Esophagus (tissue), 2 donors: Measurements from ENCODE around the gene TLN1. TPM values are rescaled to one million over a fixed set of nuclear protein-coding genes. Genes with fewer than 3 reads are reported as not detected.

ENCODE experiments used
- H3K27ac ChIP-seq, 2 donors: one replicate each; pipeline ENCODE4 v1.5.1; 2013; ENCODE audit warnings: low read depth in 2 of 2, mild to moderate bottlenecking in 2 of 2, inconsistent platforms in 1 of 2, low read length in 1 of 2, moderate library complexity in 1 of 2
- H3K27me3 ChIP-seq, 2 donors: one replicate each; pipeline ENCODE4 v1.6.1; 2013; ENCODE audit warnings: low read length in 2 of 2, control low read depth in 1 of 2, mild to moderate bottlenecking in 1 of 2; ENCODE audit not compliant: insufficient read depth in 2 of 2, control insufficient read depth in 1 of 2
- H3K36me3 ChIP-seq, 2 donors: one replicate each; pipeline ENCODE4 v1.6.1; 2013; ENCODE audit warnings: low read length in 1 of 2; ENCODE audit not compliant: control insufficient read depth in 2 of 2, insufficient read depth in 2 of 2
- H3K4me1 ChIP-seq, 2 donors: one replicate each; pipeline ENCODE4 v1.6.1; 2013; ENCODE audit warnings: low read length in 1 of 2; ENCODE audit not compliant: control insufficient read depth in 2 of 2, insufficient read depth in 2 of 2
- H3K4me3 ChIP-seq, 2 donors: one replicate each; pipeline ENCODE4 v1.5.1; 2013; ENCODE audit warnings: low read length in 2 of 2, mild to moderate bottlenecking in 2 of 2, low read depth in 1 of 2, moderate library complexity in 1 of 2
- H3K9me3 ChIP-seq, 2 donors: one replicate each; pipeline ENCODE4 v1.6.1; 2013; ENCODE audit warnings: mild to moderate bottlenecking in 2 of 2, low read depth in 1 of 2, low read length in 1 of 2, moderate library complexity in 1 of 2; ENCODE audit not compliant: control insufficient read depth in 2 of 2, insufficient read depth in 1 of 2
- WGBS, 2 donors: extraction: QIAGEN DNeasy Blood & Tissue Kit; methylation state at CpG; one replicate each; pipeline ENCODE4 v1.1.7; 2013; 5-methylcytosine and 5-hydroxymethylcytosine counted together
- polyA plus RNA-seq, 2 donors: library from polyadenylated mRNA; stranded (reverse); fragments of 200-250 nt; gene quantifications; one replicate each; pipeline ENCODE4 v1.2.3, GENCODE V29; 2013
- donor health status: healthy with polysubstance abuse.
- donor health status: Bipolar disorder and iron deficiency.

TLN1 gene
- polyA plus RNA-seq, 2 donors, result 53.2 to 89.5 TPM

- peaks cover 33 to 65% of the 10 kb centered on the region in 2 donors for H3K36me3 ChIP-seq
- H3K27me3 ChIP-seq, result no peaks in the 10 kb centered on the region
- 91 to 96% methylated on average over 3 of the region's 3 CpGs for WGBS, 2 donors
- no peaks in the 10 kb centered on the region for H3K4me1 ChIP-seq
- no peaks in the 10 kb centered on the region for H3K9me3 ChIP-seq
- no peak overlapping the region for H3K4me3 ChIP-seq
- no peak overlapping the region for H3K27ac ChIP-seq
Measured at GRCh38 chr9:35713578-35713977, 18.4 kb downstream of the TLN1 start.

GRCh38 chr9:35712762-35713400 lies 19.1 kb downstream of the TLN1 start:
- H3K27ac ChIP-seq, result no peak overlapping the region
- H3K4me3 ChIP-seq, result no peak overlapping the region
- peaks cover 33 to 63% of the 10 kb centered on the region in 2 donors for H3K36me3 ChIP-seq
- H3K9me3 ChIP-seq, result no peaks in the 10 kb centered on the region
- 77 to 79% methylated on average over 11 of the region's 11 CpGs for WGBS, 2 donors
- no peaks in the 10 kb centered on the region for H3K27me3 ChIP-seq
- no peaks in the 10 kb centered on the region for H3K4me1 ChIP-seq

GRCh38 chr9:35711501-35712428 lies 20.2 kb downstream of the TLN1 start:
- Histone ChIP-seq H3K4me1 (no peaks in the 10 kb centered on the region), H3K27me3 (no peaks in the 10 kb centered on the region), H3K9me3 (no peaks in the 10 kb centered on the region), H3K27ac (no peak overlapping the region), H3K4me3 (no peak overlapping the region), H3K36me3 (peaks cover 29 to 63% of the 10 kb centered on the region in 2 donors)
- WGBS, 2 donors, result 79 to 84% methylated on average over 21 of the region's 21 CpGs

GRCh38 chr9:35710818-35711500 lies 21.0 kb downstream of the TLN1 start:
- Histone ChIP-seq H3K27me3 (no peaks in the 10 kb centered on the region), H3K9me3 (no peaks in the 10 kb centered on the region), H3K27ac (peak overlapping the region in 1 of 2 donors; percentile 18), H3K36me3 (peaks cover 36 to 67% of the 10 kb centered on the region in 2 donors), H3K4me3 (no peak overlapping the region), H3K4me1 (no peaks in the 10 kb centered on the region)
- WGBS, 2 donors, result 78 to 86% methylated on average over 7 of the region's 7 CpGs

GRCh38 chr9:35708146-35708545 lies 23.8 kb downstream of the TLN1 start:
- no peaks in the 10 kb centered on the region for H3K9me3 ChIP-seq
- no peaks in the 10 kb centered on the region for H3K27me3 ChIP-seq
- H3K36me3 ChIP-seq, result peaks cover 57 to 75% of the 10 kb centered on the region in 2 donors
- H3K4me1 ChIP-seq, result no peaks in the 10 kb centered on the region
- no peak overlapping the region for H3K27ac ChIP-seq
- WGBS, 2 donors, result 93 to 96% methylated on average over 4 of the region's 4 CpGs
- H3K4me3 ChIP-seq, result no peak overlapping the region

GRCh38 chr9:35706951-35707350 lies 25.0 kb downstream of the TLN1 start:
- WGBS, 2 donors, result 87 to 90% methylated on average over 10 of the region's 10 CpGs

GRCh38 chr9:35705836-35706430 lies 26.1 kb downstream of the TLN1 start:
- H3K27ac ChIP-seq, result no peak overlapping the region
- no peak overlapping the region for H3K4me3 ChIP-seq
- WGBS, 2 donors, result 92 to 93% methylated on average over 7 of the region's 7 CpGs
- H3K27me3 ChIP-seq, result no peaks in the 10 kb centered on the region
- peaks cover 53 to 70% of the 10 kb centered on the region in 2 donors for H3K36me3 ChIP-seq
- no peaks in the 10 kb centered on the region for H3K9me3 ChIP-seq
- H3K4me1 ChIP-seq, result no peaks in the 10 kb centered on the region

More at GRCh38 chr9:35706951-35707350, 25.0 kb downstream of the TLN1 start:
- Histone ChIP-seq H3K27me3 (no peaks in the 10 kb centered on the region), H3K4me1 (no peaks in the 10 kb centered on the region), H3K4me3 (no peak overlapping the region), H3K27ac (no peak overlapping the region), H3K36me3 (peaks cover 59 to 75% of the 10 kb centered on the region in 2 donors), H3K9me3 (no peaks in the 10 kb centered on the region)

GRCh38 chr9:35705372-35705771 lies 26.6 kb downstream of the TLN1 start:
- H3K27ac ChIP-seq, result no peak overlapping the region
- peaks cover 50 to 67% of the 10 kb centered on the region in 2 donors for H3K36me3 ChIP-seq
- H3K9me3 ChIP-seq, result no peaks in the 10 kb centered on the region
- H3K27me3 ChIP-seq, result no peaks in the 10 kb centered on the region
- H3K4me1 ChIP-seq, result no peaks in the 10 kb centered on the region
- H3K4me3 ChIP-seq, result no peak overlapping the region
- WGBS, 2 donors, result 74 to 77% methylated on average over 8 of the region's 8 CpGs
